CD4-positive, alpha-beta T cell treated with Interleukin-17A for 4 hours (primary cell): Measurements from ENCODE around the gene HLA-DRB5.
"Not testable (repeated sequence)": the region's sequence is repeated elsewhere in the genome, so short reads cannot be mapped to it uniquely, and the experiment has no call there.

Experiments used
- DNase-seq: peaks from one replicate; pipeline ENCODE4 v3.0.0-alpha.2; 2020; ENCODE audit warnings: mixed read lengths

The HLA-DRB5 gene

DNA sequence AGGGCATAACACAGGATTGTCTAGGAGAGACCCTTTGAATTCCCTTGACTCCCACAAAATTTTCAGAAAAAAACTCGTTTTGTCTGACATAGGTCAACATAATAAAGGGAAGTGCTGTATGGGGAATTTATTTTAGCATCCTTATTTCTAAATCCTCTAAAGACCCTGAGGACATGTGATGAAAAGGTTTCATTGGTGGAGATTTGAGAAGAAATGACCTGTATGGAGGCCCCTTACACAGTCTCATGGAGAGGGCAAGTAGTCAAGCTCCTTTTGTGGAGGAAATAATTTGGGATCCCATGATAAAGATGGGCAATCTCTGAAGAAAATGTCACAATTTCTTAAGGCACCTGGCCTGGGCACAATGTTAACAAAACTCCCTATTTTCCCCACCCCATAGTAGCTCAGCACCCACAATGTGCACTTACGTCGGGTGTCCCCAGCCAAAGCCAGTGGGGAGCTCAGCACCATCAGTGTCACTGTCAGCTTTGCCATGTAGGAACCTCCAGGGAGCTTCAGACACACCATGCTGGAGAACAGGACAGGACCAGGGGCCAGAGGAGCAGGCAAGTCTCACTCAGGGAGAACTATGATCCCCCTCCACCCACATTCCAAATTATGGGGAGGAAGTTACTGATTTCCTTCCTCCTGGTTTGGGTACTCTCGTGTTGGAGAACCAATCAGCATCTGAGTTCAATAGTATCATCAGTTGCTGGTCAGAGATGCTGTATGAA lies at the start of gene HLA-DRB5:
HLA-DRB5 (minus strand) TSS at position 591 of the 734 bp plus-strand sequence; CDS start at position 528, 63 bp downstream.
- DNase-seq = peak; percentile 9

DNA sequence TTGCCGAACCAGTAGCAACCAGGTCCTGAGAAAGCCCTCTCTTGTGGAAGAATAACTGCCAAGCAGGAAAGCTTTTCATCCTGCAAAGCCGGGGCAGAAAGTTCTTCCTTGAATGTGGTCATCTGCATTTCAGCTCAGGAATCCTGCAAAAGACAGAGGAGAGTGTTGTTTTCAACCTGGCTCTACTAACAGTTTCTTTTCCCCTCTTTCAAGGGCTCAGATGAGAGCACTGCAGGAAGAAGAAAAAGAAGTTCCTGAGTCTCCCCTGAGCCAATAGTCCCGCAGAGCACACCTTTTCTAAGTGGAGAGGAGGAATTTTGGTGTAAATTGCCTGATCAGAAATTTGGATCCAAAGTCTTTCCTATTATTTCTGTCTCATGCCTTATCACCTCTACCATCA lies 48.9 kb upstream of the HLA-DRB5 start:
- no peak for DNase-seq

DNA sequence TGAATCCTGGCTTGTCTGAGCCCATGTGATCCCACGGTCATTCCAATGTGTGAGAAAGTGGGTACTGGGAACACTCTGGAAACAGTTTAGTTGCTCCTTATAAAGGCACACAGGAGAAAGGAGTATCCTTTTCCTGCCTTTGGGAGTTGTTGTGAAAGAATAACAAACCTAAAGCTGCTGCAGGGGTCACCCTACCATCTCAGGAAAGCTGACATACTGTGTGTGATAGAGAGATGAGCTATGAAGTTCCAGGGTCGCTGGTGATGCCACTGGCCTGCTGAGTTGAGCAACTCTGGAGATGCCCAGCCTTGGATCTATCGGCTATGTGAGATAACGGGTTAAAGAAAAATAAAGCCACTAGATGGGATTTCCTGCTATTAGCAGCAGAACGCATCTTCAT lies 47.4 kb upstream of the HLA-DRB5 start:
- not testable (repeated sequence) for DNase-seq

DNA sequence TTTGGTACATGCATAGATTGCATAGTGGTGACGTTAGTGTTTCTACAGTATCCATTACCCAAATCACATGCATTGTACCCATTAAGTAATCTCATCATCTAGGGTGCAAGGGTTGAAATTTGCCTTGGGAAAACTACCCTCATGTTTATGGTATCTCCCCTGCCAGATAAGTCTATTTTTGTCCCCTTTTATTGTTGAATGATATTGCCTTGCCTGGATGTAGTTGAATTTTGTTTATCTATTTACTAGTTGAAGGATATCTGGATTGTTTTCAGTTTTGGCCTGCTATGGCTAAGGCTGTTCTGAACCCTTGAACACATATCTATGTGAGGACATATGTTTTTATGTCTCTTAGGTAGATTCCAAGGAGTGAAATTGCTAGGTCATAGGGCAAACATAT lies 46.2 kb upstream of the HLA-DRB5 start:
- no peak for DNase-seq

DNA sequence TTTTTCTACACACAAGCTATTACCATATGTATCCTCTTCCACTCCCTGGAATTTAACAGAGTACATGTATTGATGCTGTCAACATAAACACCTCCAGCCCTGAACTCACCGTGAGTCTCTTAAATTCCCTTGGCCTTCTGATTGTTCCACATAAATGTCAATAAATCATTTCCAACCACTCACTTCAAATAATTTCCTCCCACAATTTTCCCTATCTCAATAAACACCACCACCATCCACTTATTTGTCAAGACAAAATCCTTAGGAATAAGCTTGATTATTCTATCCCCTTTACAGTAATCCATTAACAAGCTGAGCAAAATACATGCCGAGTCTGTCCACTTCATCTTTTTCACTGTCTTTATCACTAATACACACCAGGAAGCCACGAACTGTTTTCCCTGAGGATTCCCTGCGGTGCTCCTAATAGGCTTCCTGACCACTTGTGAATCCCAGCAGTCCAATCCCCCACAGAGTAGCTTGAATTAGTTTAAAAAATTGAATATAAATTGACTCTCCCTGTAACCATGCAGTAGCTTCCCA lies 40.3 kb upstream of the HLA-DRB5 start:
- DNase-seq = no peak

DNA sequence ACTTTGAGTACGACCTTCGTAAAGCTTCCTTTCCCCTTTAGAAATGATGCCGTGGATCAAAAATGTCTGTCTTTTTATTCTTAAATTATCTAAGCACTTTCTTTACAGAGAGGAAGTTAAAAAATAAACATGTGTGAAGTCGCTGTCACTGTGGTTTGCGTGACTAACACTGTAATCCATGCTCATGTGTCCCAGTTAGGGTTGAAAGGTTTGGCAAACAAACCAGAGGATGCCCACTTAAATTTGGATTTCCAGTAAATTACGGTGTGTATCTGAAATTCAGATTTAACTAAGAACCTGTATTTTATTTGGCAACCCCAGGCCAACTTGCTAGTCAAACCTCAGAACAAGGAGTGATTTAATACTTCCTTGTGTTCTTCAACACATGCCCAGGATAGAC lies 38.5 kb upstream of the HLA-DRB5 start:
- DNase-seq = no peak

DNA sequence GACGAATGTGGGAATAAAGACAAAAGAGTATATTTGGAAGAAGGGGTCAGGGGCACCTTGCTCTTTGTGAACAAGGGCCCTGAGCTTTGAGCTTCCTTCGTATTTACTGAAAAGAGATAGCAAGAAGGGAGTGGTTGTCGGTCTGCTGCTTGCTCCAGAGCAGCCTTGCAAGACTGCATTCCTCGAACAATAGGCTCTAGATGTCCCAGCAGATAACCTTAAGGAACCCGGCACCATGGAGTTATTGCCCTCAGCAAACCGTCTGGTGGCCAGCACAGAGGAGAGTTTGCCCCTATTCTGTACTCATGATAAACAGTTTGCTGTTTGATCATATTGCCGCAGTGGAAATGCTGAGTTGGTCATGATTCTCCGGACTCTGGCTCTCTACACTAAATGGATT lies 36.9 kb upstream of the HLA-DRB5 start:
- no peak for DNase-seq

DNA sequence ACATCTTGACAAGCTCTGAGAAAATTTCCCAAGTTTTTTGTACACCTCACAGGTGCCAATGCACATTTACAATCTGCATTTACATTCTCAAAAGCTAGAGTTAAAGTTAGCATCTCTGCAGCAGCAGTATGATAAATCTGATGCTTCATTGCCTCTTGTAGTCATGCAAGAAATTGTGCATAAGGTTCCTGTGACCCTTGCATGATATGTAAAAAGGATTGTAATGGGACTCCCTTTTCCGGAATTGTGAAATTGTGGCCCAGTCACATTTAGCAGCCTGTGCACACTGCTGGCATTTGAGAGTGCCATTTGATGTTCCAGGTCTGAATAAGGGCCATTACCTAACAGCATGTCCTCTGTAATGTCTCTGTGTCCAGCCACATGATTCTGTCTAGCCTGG lies 35.4 kb upstream of the HLA-DRB5 start:
- DNase-seq = no peak

DNA sequence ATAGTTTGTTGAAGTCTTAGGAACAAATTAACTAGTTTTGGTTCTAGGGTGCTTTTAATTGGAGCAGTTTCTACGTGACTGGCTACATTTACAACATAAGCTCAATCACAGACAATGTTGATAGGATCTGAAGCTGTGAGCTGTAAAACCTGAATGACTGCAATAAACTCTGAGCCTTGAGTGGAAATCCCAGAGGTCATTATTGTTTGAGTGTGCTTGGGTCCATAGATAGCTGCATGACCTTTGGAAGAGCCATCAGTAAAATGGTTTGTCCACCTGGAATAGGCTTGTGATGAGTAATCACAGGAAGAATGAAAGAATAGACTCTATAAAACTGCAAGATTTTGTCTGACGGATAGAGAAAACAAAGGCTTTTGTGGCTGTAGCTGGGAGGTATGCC lies 32.9 kb upstream of the HLA-DRB5 start:
- no peak for DNase-seq

DNA sequence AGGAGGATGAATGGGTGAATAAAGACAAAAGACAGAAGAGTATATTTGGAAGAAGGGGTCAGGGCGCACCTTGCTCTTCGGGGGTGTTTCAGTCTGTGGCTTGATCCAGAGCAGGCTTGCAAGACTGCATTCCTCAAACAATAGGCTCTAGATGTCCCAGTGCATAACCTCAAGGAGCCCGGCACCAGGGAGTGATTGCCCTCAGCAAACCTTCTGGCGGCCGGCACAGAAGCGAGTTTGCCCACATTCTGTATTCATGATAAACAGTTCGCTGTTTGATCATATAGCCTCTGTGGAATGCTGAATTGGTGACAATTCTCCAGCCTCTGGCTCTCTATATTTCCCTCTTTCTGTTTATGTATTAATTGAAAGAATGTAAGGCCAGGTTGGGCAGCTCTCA lies 29.7 kb upstream of the HLA-DRB5 start:
- no peak for DNase-seq

DNA sequence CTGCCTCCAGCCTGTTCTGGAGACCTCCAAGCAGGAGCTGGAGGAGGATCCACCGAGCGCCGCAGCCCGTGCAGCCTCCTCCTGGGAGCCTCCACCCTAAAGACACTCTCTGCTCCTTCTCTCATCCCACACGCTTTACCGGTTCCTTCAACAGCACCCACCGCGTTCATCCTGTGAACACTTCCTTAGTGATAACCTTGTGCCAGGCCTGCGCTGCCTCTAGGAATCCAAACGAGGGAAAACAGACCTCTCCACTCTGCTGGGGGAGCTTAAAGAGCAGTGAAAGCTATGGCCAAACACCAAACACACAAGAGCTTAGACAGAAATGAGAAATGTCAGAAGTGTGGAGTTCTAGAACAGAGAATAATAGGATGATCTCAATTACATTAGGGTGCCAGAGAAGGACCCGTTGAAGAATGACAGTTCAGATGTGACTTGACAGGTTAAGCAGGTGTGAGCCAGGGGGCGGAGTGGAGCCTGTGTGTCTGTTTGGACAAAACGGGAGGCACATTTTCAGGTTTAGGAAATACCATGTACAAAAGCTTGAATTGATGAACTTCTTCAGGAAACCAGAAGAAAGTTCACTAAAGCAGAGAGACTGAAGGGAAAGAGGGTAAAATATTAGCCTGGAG lies 28.5 kb upstream of the HLA-DRB5 start:
- no peak for DNase-seq

DNA sequence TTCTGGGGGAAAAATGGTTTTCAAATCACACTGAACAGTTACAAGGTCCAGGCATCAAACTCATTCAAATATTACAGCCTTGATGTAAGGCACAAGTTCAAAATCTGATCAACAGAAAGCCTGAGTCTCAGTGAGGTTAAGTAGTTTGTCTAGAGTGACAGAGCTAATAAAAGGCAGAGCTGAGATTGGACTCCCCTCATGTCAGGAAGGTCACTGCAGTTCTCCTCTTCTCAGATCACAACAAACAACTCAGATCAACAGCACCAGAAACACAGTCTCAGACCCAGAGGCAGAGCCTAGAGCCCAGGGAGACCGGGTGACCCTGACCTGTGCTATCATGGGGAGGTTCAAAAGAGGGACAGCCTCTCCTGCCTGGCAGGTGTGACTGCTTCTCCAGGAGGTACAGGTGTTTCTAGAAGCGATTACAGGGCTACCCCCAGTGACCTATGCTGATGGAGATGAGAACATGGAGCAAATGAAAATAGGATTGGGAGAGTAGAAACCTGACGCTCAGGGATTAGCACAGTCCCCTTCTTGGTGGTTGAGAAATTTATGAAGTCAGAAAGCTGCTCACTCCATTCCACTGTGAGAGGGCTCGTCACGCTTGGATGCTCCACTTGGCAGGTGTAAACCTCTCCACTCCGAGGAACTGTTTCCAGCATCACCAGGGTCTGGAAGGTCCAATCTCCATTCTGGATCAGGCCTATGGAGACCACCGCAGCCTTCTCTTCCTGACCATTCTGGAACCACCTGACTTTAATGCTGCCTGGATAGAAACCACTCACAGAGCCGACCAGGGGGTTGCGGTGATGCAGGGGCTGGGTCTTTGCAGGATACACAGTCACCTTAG lies 24.3 kb upstream of the HLA-DRB5 start:
- no peak for DNase-seq

DNA sequence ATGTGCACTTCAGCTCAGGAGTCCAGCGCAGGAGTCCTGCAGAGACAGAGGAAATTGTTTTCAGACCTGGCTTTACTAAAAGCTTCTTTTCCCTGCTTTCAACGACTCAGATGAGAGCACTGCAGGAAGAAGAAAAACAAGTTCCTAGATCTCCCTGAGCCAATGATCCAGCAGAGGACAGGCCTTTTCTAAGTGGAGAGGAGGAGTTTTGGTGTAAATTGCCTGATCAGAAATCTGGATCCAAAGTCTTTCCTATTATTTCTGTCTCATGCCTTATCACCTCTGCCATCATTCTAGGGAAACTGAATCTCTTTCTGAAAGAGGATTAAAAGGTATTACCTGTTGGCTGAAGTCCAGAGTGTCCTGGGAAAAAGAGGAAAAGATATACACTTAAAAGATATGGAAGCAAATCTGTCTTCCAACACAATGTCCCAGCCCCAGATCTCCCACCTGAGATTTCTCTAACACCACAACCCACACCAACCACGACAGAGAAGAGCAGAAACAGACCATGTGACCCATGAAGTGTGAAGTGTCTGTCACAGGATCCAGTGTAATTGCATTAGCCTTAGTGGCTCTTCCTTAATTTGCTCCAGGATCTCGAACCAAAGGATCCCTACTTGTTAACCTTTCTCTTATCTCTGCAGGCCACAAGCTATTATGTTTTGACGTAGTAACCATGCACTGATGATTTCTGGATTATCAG lies 23.1 kb upstream of the HLA-DRB5 start:
- DNase-seq = no peak

DNA sequence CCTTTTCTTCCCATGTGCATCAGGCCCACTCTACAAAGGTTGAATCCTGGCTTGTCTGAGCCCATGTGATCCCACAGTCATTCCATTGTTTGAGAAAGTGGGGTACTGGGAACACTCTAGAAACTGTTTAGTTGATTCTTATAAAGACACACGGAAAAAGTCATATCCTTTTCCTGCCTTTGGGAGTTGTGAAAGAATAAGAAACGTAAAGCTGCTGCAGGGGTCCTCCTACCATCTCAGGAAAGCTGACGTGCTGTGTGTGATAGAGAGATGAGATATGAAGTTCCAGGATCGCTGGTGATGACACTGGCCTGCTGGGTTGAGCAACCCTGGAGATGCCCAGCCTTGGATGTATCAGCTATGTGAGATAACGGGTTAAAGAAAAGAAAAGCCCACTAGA lies 21.3 kb upstream of the HLA-DRB5 start:
- no peak for DNase-seq

DNA sequence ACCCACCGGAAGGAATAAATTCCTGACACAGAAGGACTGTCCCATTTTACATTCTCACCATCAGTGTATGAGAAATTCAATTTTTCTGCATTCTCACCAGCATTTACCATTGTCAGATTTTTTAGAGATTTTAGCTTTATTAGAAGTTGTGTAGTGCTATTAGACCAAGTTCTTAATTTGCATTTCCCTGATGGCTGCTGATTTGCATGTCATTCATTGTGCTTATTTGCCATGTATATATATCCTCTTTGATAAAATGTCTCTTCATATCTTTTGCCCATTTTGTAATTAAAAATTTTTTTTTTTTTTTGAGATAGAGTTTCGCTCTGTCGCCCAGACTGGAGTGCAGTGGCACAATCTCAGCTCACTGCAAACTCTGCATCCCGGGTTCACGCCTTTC lies 9.8 kb upstream of the HLA-DRB5 start:
- DNase-seq = no peak

DNA sequence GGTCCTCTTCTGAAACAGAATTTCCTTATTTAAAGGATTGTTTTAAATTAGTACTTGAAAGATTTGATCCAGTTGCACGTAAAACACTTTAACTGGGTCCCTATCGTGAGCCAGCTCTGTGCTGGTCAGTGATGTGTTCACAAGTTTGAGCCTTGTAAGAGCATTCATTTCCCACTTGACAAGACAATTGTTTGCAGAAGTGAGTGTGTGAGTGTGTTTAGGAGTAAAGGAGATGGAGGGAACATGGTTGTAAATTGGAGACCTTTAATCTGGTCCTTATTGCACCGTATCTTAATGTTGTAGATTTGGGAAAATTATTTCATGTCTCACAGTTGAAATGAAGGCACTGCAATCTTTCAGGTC lies 325 bp upstream of the HLA-DRB5 start:
- not testable (repeated sequence) for DNase-seq

DNA sequence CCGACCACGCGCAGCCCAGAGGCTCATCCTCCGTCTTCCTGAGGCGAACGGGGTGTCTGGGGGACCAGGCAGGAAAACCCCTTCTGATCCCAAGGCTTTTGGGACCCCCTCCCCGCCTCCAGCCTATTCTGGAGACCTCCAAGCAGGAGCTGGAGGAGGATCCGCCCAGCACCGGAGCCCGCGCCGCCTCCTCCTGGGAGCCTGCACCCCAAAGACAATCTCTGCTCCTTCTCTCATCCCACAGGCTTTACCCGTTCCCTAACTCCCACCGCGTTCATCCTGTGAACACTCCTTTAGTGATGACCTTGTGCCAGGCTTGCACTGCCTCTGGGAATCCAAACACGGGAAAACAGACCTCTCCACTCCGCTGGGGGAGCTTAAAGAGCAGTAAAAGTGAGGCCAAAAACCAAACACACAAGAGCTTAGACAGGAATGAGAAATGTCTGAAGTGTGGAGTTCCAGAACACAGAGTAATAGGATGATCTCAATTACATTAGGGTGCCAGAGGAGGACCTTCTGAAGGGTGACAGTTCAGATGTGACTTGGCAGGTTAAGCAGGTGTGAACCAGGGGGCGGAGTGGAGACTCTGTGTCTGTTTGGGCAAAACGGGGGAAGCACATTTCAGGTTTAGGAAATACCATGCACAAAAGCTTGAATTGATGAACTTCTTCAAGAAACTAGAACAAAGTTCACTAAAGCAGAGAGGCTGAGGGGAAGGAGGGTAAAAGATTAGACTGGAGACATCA lies 7.6 kb downstream of the HLA-DRB5 start:
- DNase-seq = no peak

DNA sequence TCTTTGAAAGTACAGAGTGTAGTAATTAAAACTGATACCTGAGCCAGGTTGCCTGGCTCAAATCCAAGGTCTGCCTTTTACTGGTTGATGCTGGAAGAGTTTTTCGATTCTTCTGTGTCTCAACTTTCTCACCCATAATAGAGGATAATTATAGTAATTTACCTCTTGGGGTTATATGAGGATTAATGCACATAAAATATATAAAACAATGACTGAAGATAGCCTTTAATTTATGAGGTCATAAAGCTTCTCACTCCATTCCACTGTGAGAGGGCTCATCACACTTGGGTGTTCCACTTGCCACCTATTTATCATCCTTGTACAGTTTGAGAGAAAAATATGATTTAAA lies 10.2 kb downstream of the HLA-DRB5 start:
- DNase-seq = no peak

DNA sequence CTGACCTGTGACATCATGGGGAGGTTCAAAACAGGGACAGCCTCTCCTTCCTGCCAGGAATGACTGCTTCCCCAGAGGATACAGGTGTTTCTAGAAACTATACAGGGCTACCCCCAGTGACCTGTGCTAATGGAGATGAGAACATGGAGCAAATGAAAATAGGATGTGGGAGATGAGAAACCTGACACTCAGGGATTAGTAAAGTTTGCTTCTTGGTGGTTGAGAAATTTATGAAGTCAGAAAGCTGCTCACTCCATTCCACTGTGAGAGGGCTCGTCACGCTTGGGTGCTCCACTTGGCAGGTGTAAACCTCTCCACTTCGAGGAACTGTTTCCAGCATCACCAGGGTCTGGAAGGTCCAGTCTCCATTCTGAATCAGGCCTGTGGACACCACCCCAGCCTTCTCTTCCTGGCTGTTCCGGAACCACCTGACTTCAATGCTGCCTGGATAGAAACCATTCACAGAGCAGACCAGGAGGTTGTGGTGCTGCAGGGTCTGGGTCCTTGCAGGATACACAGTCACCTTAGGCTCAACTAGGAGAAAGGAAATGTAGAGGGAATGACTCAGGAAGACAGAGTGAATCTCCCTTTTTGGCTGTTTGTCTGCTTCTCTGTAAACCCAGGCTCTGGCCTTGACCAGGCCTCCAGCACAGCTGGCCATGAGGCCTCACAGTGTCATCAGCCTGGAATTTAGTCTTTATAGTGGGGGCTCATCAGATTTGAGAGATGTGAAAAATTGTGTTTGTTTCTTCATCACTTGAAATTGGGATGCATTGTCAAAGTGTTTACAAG lies 10.8 kb downstream of the HLA-DRB5 start:
- DNase-seq = no peak

DNA sequence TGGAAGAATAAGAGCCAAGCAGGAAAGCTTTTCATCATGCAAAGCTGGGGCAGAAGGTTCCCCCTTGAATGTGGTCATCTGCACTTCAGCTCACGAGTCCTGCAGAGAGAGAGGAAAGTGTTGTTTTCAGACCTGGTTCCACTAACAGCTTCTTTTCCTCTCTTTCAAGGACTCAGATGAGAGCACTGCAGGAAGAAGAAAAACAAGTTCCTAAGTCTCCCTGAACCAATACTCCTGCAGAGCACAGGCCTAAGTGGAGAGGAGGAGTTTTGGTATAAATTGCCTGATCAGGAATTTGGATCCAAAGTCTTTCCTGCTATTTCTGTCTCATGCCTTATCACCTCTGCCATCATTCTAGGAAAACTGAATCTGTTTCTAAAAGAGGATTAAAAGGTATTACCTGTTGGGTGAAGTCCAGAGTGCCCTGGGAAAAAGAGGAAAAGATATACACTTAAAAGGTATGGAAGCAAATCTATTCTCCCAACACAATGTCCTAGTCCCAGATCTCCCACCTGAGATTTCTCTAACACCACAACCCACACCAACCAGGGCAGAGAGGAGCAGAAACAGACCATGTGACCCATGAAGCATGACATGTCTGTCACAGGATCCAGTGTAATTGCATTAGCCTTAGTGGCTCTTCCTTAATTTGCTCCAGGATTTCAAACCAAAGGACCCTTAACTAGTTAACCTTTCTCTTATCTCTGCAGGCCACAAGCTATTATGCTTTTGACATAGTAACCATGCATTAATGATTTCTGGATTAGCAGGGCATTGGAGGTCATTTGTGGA lies 12.2 kb downstream of the HLA-DRB5 start:
- DNase-seq = no peak

DNA sequence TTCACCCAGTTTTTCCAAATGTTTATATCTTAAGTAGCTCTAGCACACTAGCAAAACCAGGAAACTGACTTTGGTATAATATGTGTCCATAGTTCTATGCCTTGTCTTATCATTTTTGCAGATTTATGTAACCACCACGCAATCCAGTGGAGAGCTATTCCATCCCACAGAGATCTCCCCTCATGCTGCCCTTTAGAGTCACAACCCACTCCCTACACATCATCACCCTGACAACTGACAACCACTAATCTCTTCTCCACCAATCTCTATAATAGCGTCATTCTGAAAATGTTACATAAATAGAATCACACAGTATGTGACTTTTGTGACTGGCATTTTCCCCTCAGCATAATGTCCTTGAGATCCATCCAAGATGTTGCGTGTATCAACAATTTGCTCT lies 29.1 kb downstream of the HLA-DRB5 start:
- DNase-seq = no peak
